ENCODE measurements around the gene RGS7. TPM values are rescaled to one million over a fixed set of nuclear protein-coding genes. Genes with fewer than 3 reads are reported as not detected.

The RGS7 gene
- total RNA-seq, 2 experiments from 2014 or later, result not detected

- Histone ChIP-seq H3K79me2 (ENCODE audit: insufficient read depth, low read depth, low read length) (no peaks in the 10 kb centered on the region), H2AFZ (ENCODE audit: low read length) (no peak overlapping the region), H3K27ac (ENCODE audit: low read depth, low read length, poor library complexity, severe bottlenecking) (no peak overlapping the region), H3K4me1 (ENCODE audit: insufficient read depth, low read length, poor library complexity, severe bottlenecking) (no peaks in the 10 kb centered on the region), H3K36me3 (ENCODE audit: insufficient read depth, low read length) (no peaks in the 10 kb centered on the region), H3K4me3 (ENCODE audit: low read depth, low read length, poor library complexity, severe bottlenecking) (no peak overlapping the region), H3K9me3 (ENCODE audit: low read length) (no peaks in the 10 kb centered on the region), H3K4me2 (ENCODE audit: low read length) (no peak overlapping the region), H4K20me1 (ENCODE audit: insufficient read depth, low read length) (no peaks in the 10 kb centered on the region), H3K9me2 (ENCODE audit: insufficient read depth, low read length) (no peaks in the 10 kb centered on the region)
- BruUV-seq (replicated peaks), result no TSS peak
- DNase-seq (ENCODE audit: low spot score), result no peak
- ChIA-PET POLR2A (interaction anchor here (0.6 to 0.8 kb wide), 2 partner anchors 12 to 304 kb away, joined by 3 to 4 read pairs; no protein-coding TSS in a partner anchor), CTCF (ENCODE audit: unreplicated experiment) (no interaction called here)
- TF ChIP-seq, protein P1, sequence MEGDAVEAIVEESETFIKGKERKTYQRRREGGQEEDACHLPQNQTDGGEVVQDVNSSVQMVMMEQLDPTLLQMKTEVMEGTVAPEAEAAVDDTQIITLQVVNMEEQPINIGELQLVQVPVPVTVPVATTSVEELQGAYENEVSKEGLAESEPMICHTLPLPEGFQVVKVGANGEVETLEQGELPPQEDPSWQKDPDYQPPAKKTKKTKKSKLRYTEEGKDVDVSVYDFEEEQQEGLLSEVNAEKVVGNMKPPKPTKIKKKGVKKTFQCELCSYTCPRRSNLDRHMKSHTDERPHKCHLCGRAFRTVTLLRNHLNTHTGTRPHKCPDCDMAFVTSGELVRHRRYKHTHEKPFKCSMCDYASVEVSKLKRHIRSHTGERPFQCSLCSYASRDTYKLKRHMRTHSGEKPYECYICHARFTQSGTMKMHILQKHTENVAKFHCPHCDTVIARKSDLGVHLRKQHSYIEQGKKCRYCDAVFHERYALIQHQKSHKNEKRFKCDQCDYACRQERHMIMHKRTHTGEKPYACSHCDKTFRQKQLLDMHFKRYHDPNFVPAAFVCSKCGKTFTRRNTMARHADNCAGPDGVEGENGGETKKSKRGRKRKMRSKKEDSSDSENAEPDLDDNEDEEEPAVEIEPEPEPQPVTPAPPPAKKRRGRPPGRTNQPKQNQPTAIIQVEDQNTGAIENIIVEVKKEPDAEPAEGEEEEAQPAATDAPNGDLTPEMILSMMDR (conservative IDR thresholded peaks at IDR 0.05; ENCODE audit: low read length), result no peak
- TF ChIP-seq EZH2phosphoT487 (IDR thresholded peaks at IDR 0.05; ENCODE audit: borderline replicate concordance, low read depth, low read length), result no peak
- intact Hi-C loops (cut with micrococcal nuclease; ENCODE audit: unreplicated experiment), result no loop called here
These were observed 335.9 kb downstream of the RGS7 start for GRCh38 chr1:241020851-241021697.

DNA sequence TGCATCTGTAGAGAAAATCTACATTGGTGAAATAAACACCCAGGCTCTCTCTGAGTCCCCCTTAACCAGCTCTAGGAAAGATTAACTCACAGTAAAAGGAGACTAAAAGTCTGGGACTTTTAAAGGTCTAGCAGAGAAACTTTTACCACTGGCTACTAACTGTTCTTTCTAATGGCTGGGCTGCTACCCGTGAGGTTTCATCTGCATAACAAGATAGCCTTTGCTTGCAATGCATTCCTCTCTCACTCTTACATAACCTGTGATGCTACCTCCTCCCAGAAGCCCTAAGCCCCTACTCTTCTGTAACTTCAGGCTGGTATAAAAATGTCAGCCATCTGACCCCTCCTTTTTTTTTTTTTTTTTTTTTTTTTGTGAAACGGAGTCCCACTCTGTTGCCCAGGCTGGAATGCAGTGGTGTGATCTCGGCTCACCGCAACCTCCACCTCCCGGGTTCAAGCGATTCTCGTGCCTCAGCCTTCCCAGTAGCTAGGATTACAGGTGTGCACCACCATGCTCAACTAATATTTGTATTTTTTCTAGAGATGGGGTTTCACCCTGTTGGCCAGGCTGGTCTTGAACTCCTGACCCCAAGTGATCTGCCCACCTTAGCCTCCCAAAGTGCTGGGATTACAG is 344.2 kb downstream of the RGS7 start:
- TF ChIP-seq, protein P1 (conservative IDR thresholded peaks at IDR 0.05; ENCODE audit: low read length), result no peak
- TF ChIP-seq EZH2phosphoT487 (IDR thresholded peaks at IDR 0.05; ENCODE audit: borderline replicate concordance, low read depth, low read length), result no peak
- Histone ChIP-seq H3K27ac (ENCODE audit: low read depth, low read length, poor library complexity, severe bottlenecking) (no peak overlapping the region), H3K4me2 (ENCODE audit: low read length) (no peak overlapping the region), H3K9me2 (ENCODE audit: insufficient read depth, low read length) (no peaks in the 10 kb centered on the region), H3K36me3 (ENCODE audit: insufficient read depth, low read length) (no peaks in the 10 kb centered on the region), H3K4me3 (ENCODE audit: low read depth, low read length, poor library complexity, severe bottlenecking) (no peak overlapping the region), H2AFZ (ENCODE audit: low read length) (no peak overlapping the region), H4K20me1 (ENCODE audit: insufficient read depth, low read length) (no peaks in the 10 kb centered on the region), H3K79me2 (ENCODE audit: insufficient read depth, low read depth, low read length) (no peaks in the 10 kb centered on the region), H3K9me3 (ENCODE audit: low read length) (no peaks in the 10 kb centered on the region), H3K4me1 (ENCODE audit: insufficient read depth, low read length, poor library complexity, severe bottlenecking) (no peaks in the 10 kb centered on the region)
- ChIA-PET POLR2A (no interaction called here), CTCF (ENCODE audit: unreplicated experiment) (no interaction called here)
- BruUV-seq (replicated peaks), result no TSS peak
- DNase-seq (ENCODE audit: low spot score), result no peak
- intact Hi-C loops (cut with micrococcal nuclease; ENCODE audit: unreplicated experiment), result no loop called here

DNA sequence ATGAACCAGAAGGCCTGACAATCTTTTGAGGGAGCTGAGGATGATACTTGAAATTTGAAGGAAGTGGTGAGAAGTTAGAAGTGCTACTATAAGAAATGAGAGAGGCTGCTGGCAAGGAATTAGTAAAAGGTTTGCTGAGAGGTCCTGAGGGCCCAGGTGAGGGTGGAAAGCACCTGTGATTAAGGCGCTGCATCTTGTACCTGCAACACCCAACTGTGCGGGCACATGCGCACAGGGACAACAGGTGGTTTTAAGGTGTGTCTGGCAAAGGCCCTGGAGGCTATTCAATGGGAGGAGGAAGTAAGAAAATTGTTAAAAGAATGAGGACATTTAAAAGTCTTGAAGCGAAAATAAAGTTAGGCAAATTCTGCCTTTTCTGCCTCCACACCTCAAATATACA is 349.3 kb downstream of the RGS7 start:
- TF ChIP-seq, protein P1 (conservative IDR thresholded peaks at IDR 0.05; ENCODE audit: low read length), result no peak
- no peak for TF ChIP-seq EZH2phosphoT487 (IDR thresholded peaks at IDR 0.05; ENCODE audit: borderline replicate concordance, low read depth, low read length)
- Histone ChIP-seq H3K36me3 (ENCODE audit: insufficient read depth, low read length) (no peaks in the 10 kb centered on the region), H2AFZ (ENCODE audit: low read length) (no peak overlapping the region), H3K27ac (ENCODE audit: low read depth, low read length, poor library complexity, severe bottlenecking) (no peak overlapping the region), H3K79me2 (ENCODE audit: insufficient read depth, low read depth, low read length) (no peaks in the 10 kb centered on the region), H3K9me3 (ENCODE audit: low read length) (no peaks in the 10 kb centered on the region), H4K20me1 (ENCODE audit: insufficient read depth, low read length) (no peaks in the 10 kb centered on the region), H3K4me2 (ENCODE audit: low read length) (no peak overlapping the region), H3K4me1 (ENCODE audit: insufficient read depth, low read length, poor library complexity, severe bottlenecking) (no peaks in the 10 kb centered on the region), H3K4me3 (ENCODE audit: low read depth, low read length, poor library complexity, severe bottlenecking) (no peak overlapping the region), H3K9me2 (ENCODE audit: insufficient read depth, low read length) (no peaks in the 10 kb centered on the region)
- POLR2A ChIA-PET, result no interaction called here
- no TSS peak for BruUV-seq (replicated peaks)
- intact Hi-C loops (cut with micrococcal nuclease; ENCODE audit: unreplicated experiment), result no loop called here
- CTCF ChIA-PET (ENCODE audit: unreplicated experiment), result no interaction called here
- no peak for DNase-seq (ENCODE audit: low spot score)
